GM15510 (cell line): ENCODE data around the gene DBH.

ENCODE experiments used
- POLR2A ChIP-seq: IDR thresholded peaks from 3 replicates; pipeline ENCODE4 v1.6.1; 2011; ENCODE audit warnings: borderline replicate concordance; ENCODE audit not compliant: insufficient read length; ENCODE audit errors: extremely low read depth

DBH gene

DNA sequence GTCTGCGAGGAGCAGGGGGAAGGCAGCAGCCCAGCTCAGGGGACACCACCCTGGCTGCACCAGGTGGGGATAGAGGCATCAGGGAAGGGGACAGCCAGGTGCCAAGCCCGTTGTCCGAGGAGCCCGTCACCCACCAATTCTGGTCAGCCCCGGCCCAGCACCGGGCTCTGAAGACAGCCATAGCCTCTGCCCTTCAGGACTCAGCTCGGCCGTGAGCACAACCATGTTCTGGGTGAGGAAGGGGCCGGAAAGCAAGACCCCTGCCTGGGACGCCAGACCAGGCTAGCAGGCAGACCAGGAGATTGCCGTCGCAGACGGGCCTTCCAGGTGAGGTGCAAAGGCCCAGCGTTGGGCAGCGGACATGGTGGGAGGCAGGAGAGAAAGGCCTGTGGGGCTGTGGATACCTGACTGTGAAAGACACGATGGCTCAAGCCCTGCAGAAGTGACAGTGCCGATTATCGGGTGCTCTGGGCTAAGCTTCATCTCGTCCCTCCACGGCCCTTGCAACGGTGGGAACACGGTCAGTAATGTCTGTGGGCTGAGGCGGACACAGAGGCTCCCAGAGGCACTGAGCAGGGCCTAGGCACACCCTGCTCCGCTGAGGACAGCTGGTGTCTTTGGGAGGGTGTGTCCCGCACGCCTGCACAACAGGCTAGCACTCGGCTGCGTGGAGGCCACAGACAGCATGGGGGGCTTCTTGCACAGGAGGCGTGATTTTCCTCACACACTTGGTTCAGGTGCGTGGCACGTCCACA, 36.5 kb downstream of the DBH start:
- TF ChIP-seq POLR2A = no peak

- no peak for TF ChIP-seq POLR2A
Observed at GRCh38 chr9:133673258-133673655, 37.1 kb downstream of the DBH start.

- no peak for TF ChIP-seq POLR2A
Observed at GRCh38 chr9:133674091-133674490, 37.9 kb downstream of the DBH start.

GRCh38 chr9:133676450-133676849, 40.3 kb downstream of the DBH start:
- TF ChIP-seq POLR2A = no peak

DNA sequence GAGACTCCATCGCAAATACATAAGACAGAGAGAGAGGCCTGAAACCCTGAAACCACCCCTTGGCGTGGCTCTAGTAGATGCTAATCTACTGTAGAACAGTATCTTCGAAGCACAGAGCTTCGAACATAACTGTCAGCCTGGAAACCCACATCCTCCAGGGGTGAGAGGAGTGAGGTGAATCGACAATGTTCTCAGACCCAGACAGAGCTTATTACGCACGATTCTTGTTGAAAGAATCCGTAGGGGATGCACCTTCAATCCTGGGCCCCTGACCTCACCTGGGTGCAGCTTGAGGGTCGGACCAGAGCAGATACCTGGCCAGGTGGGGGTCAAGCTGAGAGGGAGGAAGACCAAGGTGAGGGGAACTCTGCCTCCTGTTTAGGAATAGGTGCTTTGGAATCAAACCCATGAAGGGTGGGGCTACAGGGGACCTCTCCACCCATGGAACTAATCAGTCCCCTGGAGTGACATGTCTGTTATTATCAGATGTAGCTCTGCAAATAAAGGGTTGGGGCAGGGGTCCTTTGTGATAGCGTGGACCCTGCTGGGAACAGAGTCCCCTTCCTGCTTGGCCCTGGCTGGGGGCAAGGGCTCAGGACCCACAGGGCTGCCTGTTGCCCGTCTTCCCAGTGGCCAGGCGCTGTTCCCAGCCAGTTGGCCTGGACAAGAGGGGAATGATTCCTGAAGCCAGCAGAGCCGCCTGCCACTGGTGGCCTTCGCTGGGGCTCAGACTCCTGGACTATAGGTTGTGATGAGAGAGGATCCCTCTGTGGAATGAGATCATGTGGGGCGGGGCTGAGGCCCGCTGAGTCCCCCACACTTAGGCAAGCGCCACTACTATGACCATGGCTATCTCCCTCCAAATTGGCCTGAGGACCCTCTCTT, 41.2 kb downstream of the DBH start:
- no peak for TF ChIP-seq POLR2A

DNA sequence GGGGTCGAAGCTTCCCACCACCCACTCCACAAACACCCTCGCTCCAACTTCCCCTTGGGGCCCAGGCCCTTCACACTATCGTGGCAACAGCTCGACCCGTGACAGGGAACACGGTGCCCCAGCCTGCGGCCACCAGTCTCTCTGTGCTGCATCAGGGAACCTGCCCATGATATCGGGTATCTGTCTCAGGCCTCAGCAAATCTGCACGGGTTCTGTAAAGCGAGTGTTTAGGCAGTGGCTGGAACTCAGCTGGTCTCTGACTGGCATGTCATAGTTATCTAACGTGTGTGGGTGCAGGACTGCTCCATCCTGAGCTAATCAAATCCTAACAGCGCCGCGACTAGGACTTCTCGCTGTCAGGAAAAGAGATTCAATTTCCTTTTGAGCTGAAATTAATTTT, 42.9 kb downstream of the DBH start:
- no peak for TF ChIP-seq POLR2A

DNA sequence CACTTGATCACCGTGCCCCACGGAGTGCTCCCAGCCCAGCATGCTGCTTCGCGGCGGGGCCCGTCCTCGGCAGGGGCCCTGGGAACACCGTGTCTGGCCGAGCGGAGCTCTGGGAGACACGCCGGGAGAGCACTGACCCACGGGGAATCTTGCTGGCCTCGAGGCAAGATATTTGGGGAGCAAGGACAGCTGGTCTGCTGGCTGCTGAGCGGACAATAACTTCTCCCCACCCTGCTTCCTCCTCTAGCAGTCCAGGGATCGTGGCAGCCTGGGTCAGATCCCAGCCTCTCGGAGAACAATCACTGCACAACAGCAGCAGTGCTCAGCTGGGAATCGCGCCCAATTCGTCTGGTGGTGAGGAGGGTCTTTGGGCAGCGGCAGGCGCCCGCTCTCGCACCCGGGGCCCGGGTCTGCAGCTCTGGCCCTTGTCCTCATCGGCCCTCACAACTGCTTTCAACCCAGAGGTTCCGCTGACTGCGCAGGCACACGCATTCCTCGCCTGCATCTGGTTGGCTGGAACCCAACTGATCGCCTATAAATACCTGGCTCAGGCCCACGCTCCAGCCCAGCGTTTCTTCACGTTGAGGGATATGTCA, 43.4 kb downstream of the DBH start:
- no peak for TF ChIP-seq POLR2A

DNA sequence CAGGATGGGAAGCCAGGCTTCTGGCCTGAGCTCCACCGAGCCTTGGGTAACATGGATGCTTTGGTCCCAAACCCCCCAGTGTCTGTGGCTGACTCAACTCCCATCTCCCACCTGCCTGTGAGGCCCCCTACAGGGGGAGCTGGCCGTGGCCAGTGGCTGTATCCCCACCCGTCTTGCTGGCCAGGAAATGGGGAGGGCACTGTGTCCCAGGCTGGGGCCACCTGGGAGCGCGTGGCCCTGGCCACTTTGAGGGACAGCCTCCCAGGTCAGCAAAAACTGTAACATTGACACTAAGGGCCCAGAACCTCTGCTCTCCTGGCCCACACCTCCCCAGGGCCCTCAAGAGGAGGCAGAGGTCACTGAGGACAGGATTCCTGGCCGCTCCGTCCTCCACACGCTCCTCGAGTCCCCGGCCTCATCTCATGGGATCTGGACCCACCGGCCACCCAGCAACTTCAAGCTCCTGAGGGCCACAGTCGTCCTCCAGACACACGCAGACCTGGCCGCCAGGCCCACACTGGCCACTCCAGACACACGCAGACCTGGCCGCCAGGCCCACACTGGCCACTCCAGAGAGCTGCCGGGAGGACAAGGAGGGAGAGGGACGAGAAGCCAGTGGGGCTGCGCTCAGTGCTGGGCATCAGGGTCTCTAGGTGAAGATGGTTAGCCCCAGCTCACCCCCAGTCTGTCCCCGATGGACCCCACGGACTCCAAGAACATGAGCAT, 44.2 kb downstream of the DBH start:
- no peak for TF ChIP-seq POLR2A

- TF ChIP-seq POLR2A = no peak
Observed at GRCh38 chr9:133680976-133681657, 45.0 kb downstream of the DBH start.

DNA sequence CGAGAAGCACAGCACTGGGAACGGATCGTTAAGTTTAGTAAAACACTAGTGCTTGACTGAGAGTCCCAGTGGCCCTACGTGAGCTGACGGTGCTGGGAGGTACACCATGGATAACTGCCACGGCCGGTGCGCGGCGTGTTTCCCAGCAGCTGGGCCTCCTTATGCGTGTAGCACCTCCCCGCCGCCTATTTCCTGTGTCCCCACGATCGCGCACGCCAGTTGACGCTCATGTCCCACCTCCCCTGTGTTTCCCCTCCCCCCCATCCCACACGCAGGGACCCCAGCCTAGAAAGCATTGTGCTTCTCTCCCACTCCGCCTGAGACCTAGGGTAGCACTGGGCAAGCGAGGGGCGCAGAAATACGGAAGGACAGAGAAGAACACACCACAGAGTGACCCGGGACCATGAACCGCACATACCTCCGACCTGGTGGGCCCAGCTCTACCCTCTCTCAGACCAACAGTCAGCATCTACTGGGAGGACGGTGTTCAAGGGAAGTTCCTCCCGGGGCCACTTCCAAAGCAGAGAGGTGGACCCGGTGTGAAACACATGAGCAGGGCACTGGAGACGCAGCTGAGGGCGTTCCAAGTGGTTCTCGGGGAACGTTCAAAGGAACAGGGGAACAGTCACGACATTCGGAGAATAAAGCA, 45.6 kb downstream of the DBH start:
- no peak for TF ChIP-seq POLR2A

DNA sequence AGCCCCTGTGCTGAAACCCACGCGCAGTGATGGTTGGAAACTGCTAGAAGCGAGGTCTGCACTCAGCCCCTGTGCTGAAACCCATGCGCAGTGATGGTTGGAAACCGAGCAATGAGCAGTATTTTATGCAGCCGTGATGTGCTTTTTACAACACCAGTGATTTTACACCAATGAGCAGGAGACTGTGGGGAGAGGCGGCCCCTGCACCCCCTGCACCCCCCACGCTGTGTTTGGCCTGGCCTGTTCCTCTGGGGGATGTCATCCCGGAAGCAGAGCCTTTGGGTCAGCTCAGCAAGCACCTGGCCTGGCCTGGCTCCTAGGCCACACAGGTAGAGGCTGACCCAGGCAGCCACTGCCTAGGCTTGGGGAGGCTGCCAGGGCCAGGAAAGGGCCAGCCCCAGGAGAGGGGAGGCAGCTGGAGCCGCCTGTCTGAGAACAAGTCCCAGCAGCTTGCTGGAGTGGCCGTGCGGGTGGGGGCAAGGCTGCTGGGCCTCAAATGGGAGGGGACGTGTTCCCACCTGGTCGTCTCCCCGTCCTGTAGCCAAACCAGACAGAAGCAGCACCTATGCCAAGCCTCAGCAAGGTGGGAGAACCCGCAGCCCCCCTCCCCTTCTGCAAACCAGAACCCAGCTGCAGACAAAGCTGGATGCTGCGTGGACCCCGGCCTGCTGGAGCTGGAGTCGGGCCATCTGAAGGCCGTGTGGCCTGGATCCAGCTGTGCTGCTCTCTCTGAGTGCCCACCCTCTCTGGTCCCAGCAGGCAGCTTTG, 46.8 kb downstream of the DBH start:
- no peak for TF ChIP-seq POLR2A

DNA sequence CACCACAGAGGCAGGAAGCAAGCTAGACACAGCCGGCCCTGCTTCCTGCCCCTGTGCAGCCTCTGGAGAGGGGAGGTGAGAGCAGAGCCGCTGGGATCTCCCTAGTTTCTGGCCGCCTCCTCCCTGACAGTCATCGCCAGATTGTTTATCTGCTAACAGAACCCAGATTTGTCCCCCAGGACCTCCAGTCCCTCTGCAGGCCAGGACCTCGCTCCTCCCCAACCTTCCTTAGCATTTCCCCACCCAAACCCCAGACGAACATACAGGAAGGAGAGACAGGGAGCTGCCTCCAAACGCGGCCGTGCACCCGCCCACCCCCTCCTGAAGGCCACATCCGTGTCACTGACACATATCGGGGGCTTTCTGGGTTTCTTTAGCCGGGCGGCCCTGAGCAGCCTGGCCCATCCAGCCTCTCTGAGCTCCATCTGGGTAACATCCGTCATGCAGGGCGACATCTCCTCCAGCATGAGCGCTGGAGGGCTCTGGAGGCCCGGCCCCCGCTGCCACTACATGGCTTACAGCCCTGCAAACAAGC, 47.5 kb downstream of the DBH start:
- TF ChIP-seq POLR2A = no peak
